ENCODE data around the gene ATPAF1.
"Not testable (repeated sequence)": the region's sequence is repeated elsewhere in the genome, so short reads cannot be mapped to it uniquely, and the experiment has no call there.

ATPAF1 gene

GRCh38 chr1:46681333-46682034 lies 13.3 kb upstream of the ATPAF1 start:
- no peak for DNase-seq (ENCODE audit: low read depth)

GRCh38 chr1:46679789-46680573 lies 11.8 kb upstream of the ATPAF1 start:
- DNase-seq (ENCODE audit: low read depth): no peak

DNA sequence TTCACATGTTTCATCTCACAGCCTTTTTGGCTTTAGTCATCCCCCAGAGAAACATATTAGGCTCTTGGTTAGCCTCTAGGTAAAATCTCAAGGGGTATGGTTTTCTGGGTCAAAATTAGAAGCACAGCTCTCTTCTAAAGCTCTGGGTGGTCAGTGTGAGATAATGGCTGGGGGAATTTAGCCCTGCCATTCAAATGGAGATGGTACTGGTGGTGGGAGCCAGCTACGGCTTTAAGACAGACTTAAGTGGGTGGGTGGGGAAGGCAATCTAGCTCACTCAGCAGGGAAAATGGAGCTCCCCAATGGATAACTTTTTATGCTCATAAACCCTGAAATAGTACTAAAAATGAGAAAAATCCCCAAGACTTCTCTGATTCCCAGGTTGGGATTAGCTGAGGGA lies 9.2 kb upstream of the ATPAF1 start:
- DNase-seq (ENCODE audit: low read depth): no peak

GRCh38 chr1:46676531-46676930 lies 8.4 kb upstream of the ATPAF1 start:
- DNase-seq (ENCODE audit: low read depth): no peak

DNA sequence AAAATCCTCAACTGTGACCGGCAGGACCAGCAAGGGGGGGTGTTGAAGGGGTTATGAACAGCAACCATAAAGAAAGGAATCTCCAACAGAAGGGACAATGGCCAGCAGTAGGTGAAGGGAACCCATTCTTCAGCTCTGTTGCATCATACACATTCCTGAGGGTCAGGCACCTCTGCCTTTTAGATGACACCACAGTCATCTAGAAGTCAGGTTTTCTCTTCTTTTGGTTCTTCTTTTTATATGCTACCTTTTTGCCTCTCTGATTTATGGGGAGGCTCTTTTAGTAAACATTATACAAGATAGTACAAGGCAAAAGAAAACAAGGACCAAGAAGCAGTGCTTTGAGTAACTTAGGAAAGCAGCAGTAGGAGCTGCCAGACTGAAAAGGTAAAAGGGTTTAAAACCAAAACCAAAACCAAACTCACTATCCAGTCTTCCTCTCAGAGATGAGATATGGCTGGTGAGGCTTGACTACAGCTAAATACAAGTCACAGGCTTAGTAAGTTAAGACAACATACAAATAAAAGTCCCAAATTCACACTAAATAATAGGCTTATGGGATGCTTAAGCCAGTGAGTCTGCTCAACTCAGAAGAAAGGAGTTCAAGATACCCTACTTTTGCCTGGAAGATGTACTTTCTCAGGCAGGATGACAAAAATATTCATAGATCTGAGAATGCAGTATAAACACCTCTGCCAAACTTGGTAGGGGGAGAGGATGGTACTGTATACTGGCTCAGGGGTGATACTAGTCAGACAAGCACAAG lies 7.6 kb upstream of the ATPAF1 start:
- no peak for DNase-seq (ENCODE audit: low read depth)

- no peak for DNase-seq (ENCODE audit: low read depth)
Observed at GRCh38 chr1:46673749-46674182, 5.6 kb upstream of the ATPAF1 start.

GRCh38 chr1:46672696-46673095 lies 4.5 kb upstream of the ATPAF1 start:
- DNase-seq (ENCODE audit: low read depth): no peak

- DNase-seq (ENCODE audit: low read depth): no peak
Observed at GRCh38 chr1:46671554-46671953, 3.4 kb upstream of the ATPAF1 start, which contains the start of gene TEX38. Gene TEX38 (plus strand): TSS chr1:46671854. CDS start chr1:46671935, 81 bp downstream.

GRCh38 chr1:46670134-46670533 lies 2.0 kb upstream of the ATPAF1 start:
- DNase-seq (ENCODE audit: low read depth): no peak

GRCh38 chr1:46665983-46666382 lies 2.2 kb downstream of the ATPAF1 start:
- no peak for DNase-seq (ENCODE audit: low read depth)

- DNase-seq (ENCODE audit: low read depth): not testable (repeated sequence)
Observed at GRCh38 chr1:46662919-46663318, 5.2 kb downstream of the ATPAF1 start.

DNA sequence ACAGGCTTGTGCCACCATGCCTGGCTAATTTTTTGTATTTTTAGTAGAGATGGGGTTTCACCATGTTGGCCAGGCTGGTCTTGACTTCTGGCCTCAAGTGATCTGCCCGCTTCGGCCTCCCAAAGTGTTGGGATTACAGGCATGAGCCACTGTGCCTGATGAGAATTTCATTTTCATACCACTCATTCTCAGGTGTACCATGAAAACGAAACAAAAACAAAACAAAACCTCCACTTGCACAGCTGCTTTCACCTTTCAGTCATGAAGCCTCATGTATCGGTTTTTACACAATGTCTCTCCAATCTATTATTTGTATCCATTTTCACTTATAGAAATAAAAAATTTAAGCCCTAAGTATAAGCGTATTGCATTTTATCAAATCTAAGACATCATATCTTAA lies 8.0 kb downstream of the ATPAF1 start:
- DNase-seq (ENCODE audit: low read depth): not testable (repeated sequence)

- no peak for DNase-seq (ENCODE audit: low read depth)
Observed at GRCh38 chr1:46659307-46659870, 8.8 kb downstream of the ATPAF1 start.

- no peak for DNase-seq (ENCODE audit: low read depth)
Observed at GRCh38 chr1:46657775-46658174, 10.4 kb downstream of the ATPAF1 start.

- no peak for DNase-seq (ENCODE audit: low read depth)
Observed at GRCh38 chr1:46656643-46657042, 11.5 kb downstream of the ATPAF1 start.

DNA sequence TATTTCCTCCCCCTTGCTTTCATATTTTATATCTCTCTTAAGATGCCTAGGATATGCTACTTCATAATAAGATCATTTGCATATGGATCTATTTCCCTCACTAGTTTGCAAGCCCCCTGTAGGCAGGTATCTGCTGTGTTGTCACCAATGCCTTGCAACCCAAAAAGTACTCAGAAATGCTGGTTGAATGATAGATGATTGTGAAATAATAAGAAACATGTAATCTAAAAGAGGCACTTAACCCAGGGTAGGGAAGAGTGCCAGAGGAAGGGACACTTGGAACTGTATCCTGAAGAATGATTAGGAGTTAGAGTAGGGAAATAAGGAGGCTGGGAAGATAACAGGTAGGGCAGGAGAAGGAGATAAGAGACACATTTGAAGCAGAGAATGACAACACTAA lies 12.3 kb downstream of the ATPAF1 start:
- DNase-seq (ENCODE audit: low read depth): no peak

- not testable (repeated sequence) for DNase-seq (ENCODE audit: low read depth)
Observed at GRCh38 chr1:46654698-46655097, 13.5 kb downstream of the ATPAF1 start.

GRCh38 chr1:46654012-46654411 lies 14.2 kb downstream of the ATPAF1 start:
- DNase-seq (ENCODE audit: low read depth): no peak

DNA sequence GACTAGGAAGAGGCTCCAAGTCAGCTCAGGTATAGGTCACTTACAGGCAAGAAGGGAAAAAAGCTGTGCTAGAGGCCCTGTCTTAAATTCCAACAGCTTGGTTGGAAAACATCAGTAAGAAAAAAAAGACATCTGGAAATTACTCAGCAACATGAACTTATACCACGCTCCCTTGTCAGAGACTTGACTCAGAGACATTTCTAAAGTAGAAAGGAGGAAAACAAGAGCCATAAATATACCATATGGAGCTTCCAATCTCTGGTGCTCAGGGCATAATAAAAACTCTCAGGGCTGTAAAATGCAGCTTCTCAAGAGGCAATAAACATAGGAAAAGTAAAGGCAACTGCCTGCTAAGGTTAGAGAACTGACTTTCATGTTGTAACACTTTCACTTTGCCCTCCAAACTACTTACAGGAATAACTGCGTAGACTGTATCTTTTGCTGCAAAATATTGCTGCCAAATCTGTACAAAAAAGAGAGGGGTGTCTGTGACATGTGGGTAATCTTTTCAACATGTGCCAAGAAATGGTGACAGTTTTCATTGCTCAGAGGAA lies 14.7 kb downstream of the ATPAF1 start:
- no peak for DNase-seq (ENCODE audit: low read depth)

- DNase-seq (ENCODE audit: low read depth): no peak
Observed at GRCh38 chr1:46652321-46653100, 15.7 kb downstream of the ATPAF1 start.

- not testable (repeated sequence) for DNase-seq (ENCODE audit: low read depth)
Observed at GRCh38 chr1:46651152-46651551, 17.0 kb downstream of the ATPAF1 start.

Data from activated T-helper 9 cell treated with anti-CD3 and anti-CD28 coated beads, Interleukin-2, amount 50 U/mL, for 16 hours (primary cell).